Naive thymus-derived CD8-positive, alpha-beta T cell (primary cell): Measurements from ENCODE around the gene MARK4. TPM values are rescaled to one million over a fixed set of nuclear protein-coding genes. Genes with fewer than 3 reads are reported as not detected.
"Not testable (repeated sequence)": the region's sequence is repeated elsewhere in the genome, so short reads cannot be mapped to it uniquely, and the experiment has no call there.

Experiments
- ATAC-seq, 2 donors: fragments of 150-1000 bp; cut with Tn5 transposase in 1 of 2; sonication (Bioruptor Pico), chemical (Tn5 transposase) in 1 of 2; 1 replicate in 1 of 2; 2 replicates in 1 of 2; pipeline ENCODE4 v1.10.0; 2021; ENCODE audit warnings: mild to moderate bottlenecking in 2 of 2, moderate library complexity in 2 of 2
- POLR2A ChIA-PET: fragments of 350-600 bp; sonication (Branson Sonifier 250); formaldehyde crosslinking; loops from one replicate; lab custom pipeline; 2021; ENCODE audit warnings: antibody characterized with exemption; lab: Charles Lee
- DNase-seq, 10 donors: peaks; one replicate each; pipeline versions ENCODE4 v3.0.0 to v3.0.0-alpha.2; 2020 to 2022
- H3K27ac Mint-ChIP-seq, 10 donors: one replicate each; pipeline ENCODE4 v1.8.0; 2020 to 2022; ENCODE audit warnings: mild to moderate bottlenecking in 10 of 10, mixed read lengths in 10 of 10, moderate library complexity in 4 of 10, inconsistent platforms in 1 of 10
- H3K27me3 Mint-ChIP-seq, 5 donors: one replicate each; pipeline ENCODE4 v1.8.0; 2021 to 2022; ENCODE audit warnings: mixed read lengths in 5 of 5
- H3K36me3 Mint-ChIP-seq, 3 donors: one replicate each; pipeline ENCODE4 v1.8.0; 2020 to 2022; ENCODE audit warnings: mixed read lengths in 3 of 3, mild to moderate bottlenecking in 2 of 3, inconsistent platforms in 1 of 3
- H3K4me1 Mint-ChIP-seq, 4 donors: one replicate each; pipeline ENCODE4 v1.8.0; 2021 to 2022; ENCODE audit warnings: mixed read lengths in 4 of 4
- H3K4me3 Mint-ChIP-seq, 10 donors: one replicate each; pipeline ENCODE4 v1.8.0; 2020 to 2022; ENCODE audit warnings: mild to moderate bottlenecking in 10 of 10, mixed read lengths in 10 of 10, moderate library complexity in 6 of 10, inconsistent platforms in 1 of 10
- H3K9me3 Mint-ChIP-seq, 9 donors: one replicate each; pipeline ENCODE4 v1.8.0; 2020 to 2022; ENCODE audit warnings: mixed read lengths in 9 of 9, mild to moderate bottlenecking in 3 of 9, inconsistent platforms in 1 of 9, moderate library complexity in 1 of 9
- polyA plus RNA-seq, 3 donors: library from polyadenylated mRNA; unstranded; fragments of 300-500 nt; fragmentation: Illumina TruSeq; gene quantifications; one replicate each; pipeline ENCODE4 v1.2.3, GENCODE V29; 2021
- total RNA-seq, 8 experiments: library from RNA in 2 of 8; stranded (reverse) in 2 of 8; gene quantifications; one replicate each; pipeline ENCODE4 v1.2.3 and lab custom pipeline; 2021 to 2026

The MARK4 gene
- total and polyA plus RNA-seq, 5 experiments from 2014 or later, result 0.79 to 24.9 (median 0.95) TPM

DNA sequence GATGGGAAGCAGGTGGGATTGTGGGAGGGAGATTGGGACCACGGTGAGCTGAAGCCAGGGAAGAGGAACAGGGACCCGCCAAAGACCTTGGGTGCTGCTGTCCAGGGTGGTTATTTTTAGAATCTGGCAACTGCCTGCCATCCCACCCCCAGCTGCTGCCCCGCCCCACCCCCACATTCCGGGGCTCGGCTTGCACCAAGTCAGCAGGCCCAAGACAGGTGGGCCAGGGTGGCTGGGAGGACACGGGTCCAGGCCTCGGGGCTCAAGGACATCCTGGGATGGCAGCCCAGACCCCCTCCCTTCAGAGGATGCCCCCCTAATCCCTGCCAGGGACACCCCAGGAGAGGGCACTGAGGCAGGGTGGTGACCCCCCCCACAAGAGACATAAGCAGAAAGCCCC, 70.8 kb downstream of the MARK4 start:
- POLR2A ChIA-PET, result no interaction called here
- no peaks in the 10 kb centered on the region for H3K36me3 Mint-ChIP-seq
- H3K27ac Mint-ChIP-seq, result no peak overlapping the region
- peaks cover 0 to 4% (median under 1%) of the 10 kb centered on the region in 4 donors for H3K4me1 Mint-ChIP-seq
- ATAC-seq, result no peak
- no peak for DNase-seq
- H3K4me3 Mint-ChIP-seq, result no peak overlapping the region
- H3K27me3 Mint-ChIP-seq, result peaks cover 15 to 66% (median 28%) of the 10 kb centered on the region in 5 donors
- peaks cover 0 to 2% (median 0%) of the 10 kb centered on the region in 9 donors for H3K9me3 Mint-ChIP-seq

GRCh38 chr19:45322311-45322710, 71.2 kb downstream of the MARK4 start:
- no peak for ATAC-seq
- H3K27ac Mint-ChIP-seq, result no peak overlapping the region
- DNase-seq, result no peak
- no peaks in the 10 kb centered on the region for H3K36me3 Mint-ChIP-seq
- H3K4me3 Mint-ChIP-seq, result no peak overlapping the region
- H3K4me1 Mint-ChIP-seq, result peaks cover 0 to 4% (median under 1%) of the 10 kb centered on the region in 4 donors
- POLR2A ChIA-PET, result no interaction called here
- H3K27me3 Mint-ChIP-seq, result peaks cover 14 to 61% (median 25%) of the 10 kb centered on the region in 5 donors
- H3K9me3 Mint-ChIP-seq, result peaks cover 0 to 2% (median 0%) of the 10 kb centered on the region in 9 donors

DNA sequence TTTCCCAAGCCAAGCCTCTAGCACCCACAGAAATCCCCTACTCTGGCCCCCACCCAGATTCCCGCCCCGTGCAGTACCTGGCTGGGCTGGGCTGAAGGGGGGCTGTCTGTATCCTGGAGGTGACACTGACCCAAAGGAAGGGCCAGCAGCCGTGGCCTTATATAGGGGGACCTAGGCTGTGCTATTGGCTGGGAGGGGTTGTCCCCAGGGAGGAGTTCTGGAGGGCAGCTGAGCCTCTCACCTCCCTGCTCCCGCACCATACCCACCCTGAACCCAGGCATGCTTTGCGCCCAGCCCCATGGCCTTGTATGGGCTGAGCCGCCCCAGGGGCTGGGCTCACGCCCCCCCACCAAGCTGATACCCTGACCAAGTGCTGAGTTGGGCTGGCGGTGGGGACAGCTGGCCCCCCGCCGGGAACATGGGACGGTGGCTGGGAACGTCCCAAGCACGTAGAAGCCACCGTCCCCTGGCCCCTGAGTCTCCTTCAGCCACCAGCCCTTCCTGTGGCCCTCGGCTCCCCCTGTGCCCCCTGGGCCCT, 71.7 kb downstream of the MARK4 start, which contains the start of gene CKM:
TSS of gene CKM (minus strand) at position 132 of the 538 bp plus-strand sequence. CDS start 3,162 bp downstream, outside the sequence.
- POLR2A ChIA-PET, result no interaction called here
- peaks cover 0 to 4% (median 0%) of the 10 kb centered on the region in 4 donors for H3K4me1 Mint-ChIP-seq
- H3K9me3 Mint-ChIP-seq, result no peaks in the 10 kb centered on the region
- H3K27ac Mint-ChIP-seq, result no peak within 1 kb of the TSS
- peak within 1 kb of the TSS in 1 of 10 donors; percentile 23 for H3K4me3 Mint-ChIP-seq
- ATAC-seq (no peak), DNase-seq (no peak)
- peaks cover 11 to 56% (median 20%) of the 10 kb centered on the region in 5 donors for H3K27me3 Mint-ChIP-seq
- no peaks in the 10 kb centered on the region for H3K36me3 Mint-ChIP-seq

GRCh38 chr19:45323671-45324081, 72.6 kb downstream of the MARK4 start:
- Mint-ChIP-seq H3K27me3 (peaks cover 11 to 49% (median 20%) of the 10 kb centered on the region in 5 donors), H3K9me3 (peaks cover 0 to 3% (median 0%) of the 10 kb centered on the region in 9 donors), H3K4me1 (peaks cover 0 to 4% (median 0%) of the 10 kb centered on the region in 4 donors), H3K36me3 (no peaks in the 10 kb centered on the region), H3K27ac (no peak overlapping the region), H3K4me3 (peak overlapping the region in 1 of 10 donors; percentile 23)
- ATAC-seq (no peak), DNase-seq (no peak)
- POLR2A ChIA-PET, result no interaction called here

- DNase-seq, result no peak
- Mint-ChIP-seq H3K4me3 (no peak overlapping the region), H3K4me1 (peaks cover 0 to 4% (median 0%) of the 10 kb centered on the region in 4 donors), H3K9me3 (peaks cover 0 to 3% (median 0%) of the 10 kb centered on the region in 9 donors), H3K27me3 (peaks cover 11 to 53% (median 20%) of the 10 kb centered on the region in 5 donors), H3K27ac (no peak overlapping the region), H3K36me3 (no peaks in the 10 kb centered on the region)
- no peak for ATAC-seq
- POLR2A ChIA-PET, result no interaction called here
Measured at GRCh38 chr19:45324349-45324907, 73.4 kb downstream of the MARK4 start.

DNA sequence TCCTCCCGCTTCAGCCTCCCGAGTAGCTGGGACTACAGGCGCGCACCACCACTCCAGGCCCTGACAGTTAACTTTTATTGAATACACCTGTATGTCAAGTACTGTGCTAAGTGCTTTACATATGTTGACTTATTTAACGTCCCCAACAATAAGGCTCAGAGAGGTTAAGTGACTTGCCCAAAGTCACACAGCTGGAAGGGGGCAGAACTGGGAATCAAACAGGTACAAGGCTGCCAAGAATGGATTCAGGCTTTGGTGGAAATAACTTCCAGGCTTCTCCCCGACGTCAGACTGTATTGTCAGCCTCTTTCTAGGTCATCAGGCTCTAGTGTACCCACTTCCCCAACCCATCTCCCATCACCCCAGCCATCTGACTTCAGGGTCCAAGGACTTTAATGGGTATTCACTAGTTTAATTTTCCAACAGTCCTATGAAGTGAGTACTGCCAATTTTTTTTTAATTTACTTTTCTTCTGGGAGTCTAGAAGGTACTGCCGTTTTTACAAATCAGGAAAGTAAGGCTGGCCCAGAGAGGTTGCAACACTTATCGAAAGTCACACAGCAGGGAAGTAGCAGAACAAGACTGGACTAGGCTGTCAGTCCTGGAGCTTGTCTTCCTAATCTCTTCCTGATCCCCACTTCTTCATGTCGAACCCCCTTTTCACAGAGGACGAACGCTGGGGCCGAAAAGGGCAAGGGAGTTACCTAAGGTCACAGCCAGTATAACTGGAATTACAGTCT, 76.5 kb downstream of the MARK4 start:
- DNase-seq, result no peak
- H3K4me1 Mint-ChIP-seq, result peaks cover 0 to 4% (median 0%) of the 10 kb centered on the region in 4 donors
- H3K36me3 Mint-ChIP-seq, result no peaks in the 10 kb centered on the region
- POLR2A ChIA-PET, result interaction anchor here (0.6 kb wide), 1 partner anchor 243 kb away, joined by 3 read pairs; no protein-coding TSS in a partner anchor
- no peak for ATAC-seq
- H3K27me3 Mint-ChIP-seq, result peaks cover 6 to 46% (median 15%) of the 10 kb centered on the region in 5 donors
- H3K9me3 Mint-ChIP-seq, result peaks cover 0 to 4% (median 0%) of the 10 kb centered on the region in 9 donors
- no peak overlapping the region for H3K27ac Mint-ChIP-seq
- H3K4me3 Mint-ChIP-seq, result no peak overlapping the region

GRCh38 chr19:45331411-45331810, 80.3 kb downstream of the MARK4 start:
- Mint-ChIP-seq H3K36me3 (no peaks in the 10 kb centered on the region), H3K9me3 (peaks cover 0 to 4% (median 0%) of the 10 kb centered on the region in 9 donors), H3K27ac (no peak overlapping the region), H3K27me3 (peaks cover 0 to 27% (median 4%) of the 10 kb centered on the region in 5 donors), H3K4me3 (no peak overlapping the region), H3K4me1 (peaks cover 0 to 2% (median 0%) of the 10 kb centered on the region in 4 donors)
- POLR2A ChIA-PET, result no interaction called here
- ATAC-seq, result no peak
- no peak for DNase-seq

GRCh38 chr19:45333609-45334303, 82.7 kb downstream of the MARK4 start:
- Mint-ChIP-seq H3K27me3 (peaks cover 0 to 30% (median 9%) of the 10 kb centered on the region in 5 donors), H3K9me3 (peaks cover 0 to 2% (median 0%) of the 10 kb centered on the region in 9 donors), H3K36me3 (no peaks in the 10 kb centered on the region), H3K27ac (no peak overlapping the region), H3K4me1 (peaks cover 0 to 4% (median 4%) of the 10 kb centered on the region in 4 donors), H3K4me3 (no peak overlapping the region)
- POLR2A ChIA-PET, result no interaction called here
- DNase-seq, result no peak
- no peak for ATAC-seq

DNA sequence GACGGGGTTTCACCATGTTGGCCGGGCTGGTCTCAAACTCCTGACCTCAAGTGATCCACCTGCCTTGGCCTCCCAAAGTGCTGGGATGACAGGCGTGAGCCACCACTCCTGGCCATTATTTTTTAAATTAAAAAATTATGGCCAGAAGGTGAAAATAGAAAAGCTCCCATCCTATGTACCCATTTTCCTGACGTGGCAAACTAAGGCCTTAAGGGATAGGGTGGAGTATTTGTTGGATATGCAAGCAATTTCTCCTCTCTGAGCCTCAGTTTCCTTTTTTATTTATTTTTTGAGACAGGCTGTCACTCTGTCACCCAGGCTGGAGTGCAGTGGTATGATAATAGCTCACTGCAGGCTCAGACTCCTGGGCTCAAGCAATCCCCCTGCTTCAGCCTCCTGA, 83.8 kb downstream of the MARK4 start:
- H3K4me1 Mint-ChIP-seq, H3K9me3 Mint-ChIP-seq, H3K36me3 Mint-ChIP-seq, POLR2A ChIA-PET, H3K4me3 Mint-ChIP-seq, H3K27ac Mint-ChIP-seq, ATAC-seq: not testable (repeated sequence)
- H3K27me3 Mint-ChIP-seq, result peaks cover 0 to 33% (median 14%) of the 10 kb centered on the region in 5 donors
- DNase-seq, result peak in 1 of 10 donors; percentile 10

DNA sequence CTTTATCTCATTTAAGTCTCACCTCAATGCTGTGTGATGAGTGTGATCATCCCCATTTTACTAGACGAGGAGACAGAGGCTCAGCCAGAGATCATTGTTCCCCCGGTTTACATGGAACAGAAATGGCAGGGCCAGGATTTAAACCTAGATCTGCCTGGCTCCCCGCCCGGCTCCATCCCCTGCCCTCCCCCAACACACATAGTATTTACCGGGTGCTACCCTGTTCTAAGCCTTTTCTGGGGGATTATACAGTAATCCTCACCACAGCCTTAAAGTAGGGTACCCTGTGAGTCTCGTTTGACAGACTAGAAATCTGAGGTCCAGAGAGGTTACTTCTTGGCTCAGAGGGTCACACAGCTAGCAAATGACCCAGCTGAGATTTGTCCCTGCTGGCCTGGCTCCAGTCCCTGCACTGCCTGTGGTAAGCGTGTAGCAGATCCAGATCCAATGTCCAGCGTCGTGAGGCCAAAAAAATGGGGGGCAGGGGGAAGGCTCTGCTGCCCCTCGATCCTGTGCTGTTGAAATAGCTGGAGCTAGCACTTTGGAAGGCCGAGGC, 85.7 kb downstream of the MARK4 start:
- H3K36me3 Mint-ChIP-seq, result no peaks in the 10 kb centered on the region
- H3K4me3 Mint-ChIP-seq, result no peak overlapping the region
- H3K9me3 Mint-ChIP-seq, result no peaks in the 10 kb centered on the region
- POLR2A ChIA-PET, result no interaction called here
- no peak for ATAC-seq
- DNase-seq, result no peak
- peaks cover 6 to 9% (median 8%) of the 10 kb centered on the region in 4 donors for H3K4me1 Mint-ChIP-seq
- no peak overlapping the region for H3K27ac Mint-ChIP-seq
- H3K27me3 Mint-ChIP-seq, result peaks cover 0 to 34% (median 15%) of the 10 kb centered on the region in 5 donors

DNA sequence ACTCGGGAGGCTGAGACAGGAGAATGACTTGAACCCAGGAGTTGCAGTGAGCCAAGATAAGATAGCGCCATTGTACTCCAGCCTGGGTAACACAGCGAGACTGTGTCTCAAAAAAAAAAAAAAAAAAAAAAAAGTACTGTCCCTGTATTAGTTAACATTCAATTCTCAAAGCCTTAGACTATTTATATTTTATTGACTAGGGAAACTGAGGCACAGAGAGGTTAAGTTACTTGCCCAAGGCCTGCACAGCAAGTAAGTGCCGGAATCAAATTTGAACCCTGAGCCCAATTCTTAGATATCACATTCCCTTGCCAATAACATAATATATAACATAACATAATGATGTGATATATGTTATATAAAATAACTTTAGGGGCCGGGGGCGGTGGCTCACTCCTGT, 88.6 kb downstream of the MARK4 start:
- Mint-ChIP-seq H3K4me3 (peak overlapping the region in 5 of 10 donors; percentile 38 to 85 (median 68)), H3K36me3 (no peaks in the 10 kb centered on the region), H3K27ac (no peak overlapping the region), H3K27me3 (peaks cover 8 to 34% (median 16%) of the 10 kb centered on the region in 5 donors), H3K4me1 (peaks cover 5 to 9% (median 8%) of the 10 kb centered on the region in 4 donors), H3K9me3 (no peaks in the 10 kb centered on the region)
- DNase-seq, result no peak
- POLR2A ChIA-PET, result interaction anchor here (0.7 kb wide), 1 partner anchor 52 kb away, joined by 10 read pairs; no protein-coding TSS in a partner anchor
- no peak for ATAC-seq
